Karpas-422 (cell line): ENCODE measurements around the gene PLEKHG2. TPM values are rescaled to one million over a fixed set of nuclear protein-coding genes. Genes with fewer than 3 reads are reported as not detected.
"Not testable (repeated sequence)": the region's sequence is repeated elsewhere in the genome, so short reads cannot be mapped to it uniquely, and the experiment has no call there.

Experiments used
- DNase-seq: peaks from one replicate; pipeline ENCODE4 v3.0.0-alpha.2; 2015
- H2AFZ ChIP-seq: fragments of 200-600 bp; sonication (generic); 2 replicates; pipeline ENCODE4 v1.6.1; 2014; ENCODE audit warnings: antibody characterized with exemption, low read length, mixed read lengths
- H3K27ac ChIP-seq: fragments of 200-600 bp; sonication (generic); 2 replicates; pipeline ENCODE4 v1.5.1; 2014; ENCODE audit warnings: mild to moderate bottlenecking, low read length, moderate library complexity
- H3K27me3 ChIP-seq: fragments of 200-600 bp; sonication (generic); 2 replicates; pipeline ENCODE4 v1.6.1; 2014; ENCODE audit warnings: low read length, mixed read lengths
- H3K36me3 ChIP-seq: fragments of 200-600 bp; sonication (generic); 2 replicates; pipeline ENCODE4 v1.6.1; 2014; ENCODE audit warnings: low read length, mixed read lengths; ENCODE audit not compliant: insufficient read depth
- H3K4me1 ChIP-seq: fragments of 200-600 bp; sonication (generic); 2 replicates; pipeline ENCODE4 v1.6.1; 2014; ENCODE audit warnings: mild to moderate bottlenecking, low read length, mixed read lengths
- H3K4me2 ChIP-seq: fragments of 200-600 bp; sonication (generic); 2 replicates; pipeline ENCODE4 v1.6.1; 2014; ENCODE audit warnings: low read length, low read depth, mild to moderate bottlenecking; ENCODE audit not compliant: poor library complexity, severe bottlenecking
- H3K4me3 ChIP-seq: fragments of 200-600 bp; sonication (generic); 2 replicates; pipeline ENCODE4 v1.5.1; 2014; ENCODE audit warnings: mild to moderate bottlenecking, antibody characterized with exemption, low read length, mixed read lengths
- H3K79me2 ChIP-seq: fragments of 200-600 bp; sonication (generic); 2 replicates; pipeline ENCODE4 v1.6.1; 2014; ENCODE audit warnings: mild to moderate bottlenecking, low read length, mixed read lengths
- H3K9ac ChIP-seq: fragments of 200-600 bp; sonication (generic); 2 replicates; pipeline ENCODE4 v1.6.0; 2014; ENCODE audit warnings: low read length
- H3K9me2 ChIP-seq: fragments of 200-600 bp; sonication (generic), shearing (Covaris generic); replicated peaks from 2 replicates; pipeline ENCODE4 v1.6.0; 2014; ENCODE audit warnings: mild to moderate bottlenecking, low read length, moderate library complexity; ENCODE audit not compliant: insufficient read depth
- H3K9me3 ChIP-seq: fragments of 300-700, 200-600 bp; sonication (generic); 2 replicates; pipeline ENCODE4 v1.6.1; 2014; ENCODE audit warnings: low read length, mixed read lengths
- H4K20me1 ChIP-seq: fragments of 200-600 bp; sonication (generic); 2 replicates; pipeline ENCODE4 v1.6.1; 2014; ENCODE audit warnings: mild to moderate bottlenecking, antibody characterized with exemption, low read length, low read depth; ENCODE audit not compliant: insufficient read depth
- total RNA-seq: library from RNA; depleted of rRNA; stranded (reverse); fragments of >200 nt; shearing (Covaris generic); gene quantifications from 2 replicates; pipeline ENCODE4 v1.2.3, GENCODE V29; 2014; ENCODE audit warnings: low replicate concordance

PLEKHG2 gene
- total RNA-seq, 1 experiment from 2014 or later: 19.0 TPM

DNA sequence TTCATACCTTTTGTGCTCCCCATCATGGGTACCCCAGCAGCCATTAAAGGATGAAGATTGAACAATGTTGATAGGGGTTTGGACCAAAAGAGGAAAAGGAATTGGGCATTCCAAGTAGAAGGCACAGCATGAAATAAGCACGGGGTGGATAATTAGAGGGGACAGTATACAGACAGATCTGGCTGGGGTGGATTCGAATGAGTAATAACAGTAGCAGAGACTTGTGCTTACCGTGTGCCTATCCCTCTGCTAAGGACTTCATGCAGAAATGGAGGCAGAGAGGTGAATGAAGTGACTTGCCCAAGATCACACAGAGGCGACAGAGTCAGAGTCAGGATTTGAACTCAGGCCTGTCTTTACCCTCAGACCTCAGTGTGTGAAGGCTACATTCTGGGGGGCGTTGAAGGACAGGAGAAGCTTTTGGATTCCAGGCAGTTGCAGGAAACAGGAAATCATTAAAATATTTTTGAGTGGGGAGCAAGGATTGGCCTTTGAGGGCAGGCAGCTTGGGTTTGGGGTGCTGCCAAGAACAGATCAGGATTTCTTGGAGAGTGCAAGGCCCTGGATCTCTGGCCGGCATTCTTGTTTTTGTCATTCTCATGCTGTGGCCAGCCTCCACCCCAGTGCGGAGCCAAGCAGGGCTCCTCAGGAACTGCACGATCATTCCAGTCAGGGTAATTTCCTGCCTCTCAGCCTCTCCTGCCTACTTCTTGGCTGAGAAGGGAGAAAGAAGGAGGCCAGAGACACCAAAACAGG is 40.2 kb upstream of the PLEKHG2 start:
- no peak overlapping the region for H3K9ac ChIP-seq
- no peaks in the 10 kb centered on the region for H3K79me2 ChIP-seq
- no peak overlapping the region for H2AFZ ChIP-seq
- H3K9me2 ChIP-seq: no peaks in the 10 kb centered on the region
- H3K4me1 ChIP-seq: no peaks in the 10 kb centered on the region
- H3K4me3 ChIP-seq: no peak overlapping the region
- H3K36me3 ChIP-seq: peaks cover 16% of the 10 kb centered on the region; the same call in 1 of the 2 replicates
- H3K9me3 ChIP-seq: no peaks in the 10 kb centered on the region
- H4K20me1 ChIP-seq: no peaks in the 10 kb centered on the region; the same call in 1 of the 2 replicates
- no peak overlapping the region for H3K27ac ChIP-seq
- DNase-seq: no peak
- no peaks in the 10 kb centered on the region for H3K27me3 ChIP-seq
- no peak overlapping the region for H3K4me2 ChIP-seq

DNA sequence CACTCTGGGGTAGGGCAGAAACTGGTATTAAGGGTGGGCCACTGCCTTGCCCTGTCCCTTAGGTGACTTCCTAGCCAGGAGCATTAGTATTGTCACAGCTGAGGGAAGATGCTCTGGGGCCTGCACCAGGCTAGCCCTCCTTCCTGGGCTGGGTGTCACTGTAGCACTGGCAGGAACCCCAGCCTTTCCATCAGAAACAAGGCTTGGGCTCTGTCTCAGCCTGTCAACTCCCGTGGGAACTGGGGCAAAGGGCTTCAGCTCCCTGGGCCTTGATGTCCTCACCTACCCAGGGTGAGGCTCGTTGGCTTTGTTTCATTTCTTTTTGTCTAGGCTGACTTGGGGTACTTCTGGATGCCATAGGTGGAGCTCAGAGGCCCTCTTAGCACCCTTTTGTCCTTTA is 39.5 kb upstream of the PLEKHG2 start:
- H3K9ac ChIP-seq: no peak overlapping the region
- no peaks in the 10 kb centered on the region for H3K9me2 ChIP-seq
- no peak overlapping the region for H3K4me3 ChIP-seq
- H3K4me1 ChIP-seq: no peaks in the 10 kb centered on the region
- no peak for DNase-seq
- H3K36me3 ChIP-seq: peaks cover 16% of the 10 kb centered on the region; the same call in 1 of the 2 replicates
- H3K79me2 ChIP-seq: no peaks in the 10 kb centered on the region
- H3K9me3 ChIP-seq: no peaks in the 10 kb centered on the region
- no peaks in the 10 kb centered on the region for H3K27me3 ChIP-seq
- H4K20me1 ChIP-seq: no peaks in the 10 kb centered on the region; the same call in 1 of the 2 replicates
- H2AFZ ChIP-seq: no peak overlapping the region
- no peak overlapping the region for H3K4me2 ChIP-seq
- H3K27ac ChIP-seq: no peak overlapping the region

DNA sequence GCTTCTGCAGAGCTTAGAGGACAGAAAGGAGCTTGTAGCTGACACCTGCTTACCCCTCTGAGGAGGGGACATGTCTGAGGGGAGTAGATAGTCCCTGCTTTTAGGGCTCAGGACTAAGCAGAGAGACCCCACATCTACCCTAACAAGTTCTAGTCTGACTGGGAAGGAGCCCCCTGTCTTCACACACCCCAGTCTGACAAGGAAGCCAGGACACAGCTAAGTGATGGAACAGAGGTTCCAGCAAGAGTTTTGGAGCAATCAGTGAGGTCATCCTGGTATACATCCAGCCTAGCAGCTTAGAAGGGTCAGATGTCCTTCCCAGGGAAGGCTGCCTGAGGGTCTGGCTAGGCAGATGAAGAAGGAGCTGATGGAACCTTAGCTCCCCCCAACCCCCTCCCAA is 36.5 kb upstream of the PLEKHG2 start:
- H3K36me3 ChIP-seq: 0 out of 2 replicates have a peak, but pooled peaks cover 8% of the 10 kb centered on the region

DNA sequence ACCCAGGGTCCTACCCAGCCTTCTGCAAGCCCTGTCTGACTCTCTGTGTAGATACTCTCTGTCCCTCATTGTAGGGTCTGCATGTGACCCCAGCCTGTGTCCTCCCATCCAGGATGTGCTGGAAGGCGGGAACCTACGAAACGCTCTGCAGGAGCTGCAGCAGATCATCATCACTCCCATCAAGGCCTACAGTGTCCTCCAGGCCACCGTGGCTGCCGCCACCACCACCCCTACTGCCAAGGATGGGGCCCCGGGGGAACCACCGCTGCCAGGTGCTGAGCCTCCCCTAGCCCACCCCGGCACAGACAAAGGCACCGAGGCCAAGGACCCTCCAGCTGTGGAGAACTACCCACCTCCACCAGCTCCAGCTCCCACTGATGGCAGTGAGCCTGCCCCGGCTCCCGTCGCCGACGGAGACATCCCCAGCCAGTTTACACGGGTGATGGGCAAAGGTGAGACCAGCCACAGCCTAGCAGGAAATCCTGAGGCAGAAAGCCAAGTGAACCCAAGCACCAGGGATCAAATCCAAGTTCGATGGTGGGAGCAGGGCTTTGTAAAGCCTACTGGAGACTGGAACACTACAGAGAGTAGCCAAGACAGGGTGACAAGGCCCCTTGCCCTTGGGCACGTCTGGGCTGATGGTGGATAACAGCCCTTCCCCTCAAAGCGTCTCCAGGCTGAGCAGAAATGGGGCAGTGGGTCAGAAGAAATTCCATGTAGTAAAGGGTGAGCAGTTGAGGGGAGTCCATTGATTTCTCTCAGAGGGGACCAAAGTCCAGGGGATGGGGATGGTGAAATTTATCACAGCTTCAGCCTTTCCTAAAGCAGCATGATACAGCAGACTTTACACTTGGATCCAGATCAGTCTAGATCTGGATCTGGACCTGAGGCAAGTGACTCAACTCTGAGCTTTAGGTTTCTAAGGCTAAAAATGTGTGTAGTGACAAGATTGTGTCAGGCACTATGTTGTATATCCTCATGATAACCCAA is 34.8 kb upstream of the PLEKHG2 start:
- H2AFZ ChIP-seq: no peak overlapping the region
- no peak for DNase-seq
- no peaks in the 10 kb centered on the region for H3K79me2 ChIP-seq
- H3K4me1 ChIP-seq: no peaks in the 10 kb centered on the region
- no peak overlapping the region for H3K9ac ChIP-seq
- H3K27me3 ChIP-seq: no peaks in the 10 kb centered on the region
- no peak overlapping the region for H3K27ac ChIP-seq
- H3K4me3 ChIP-seq: no peak overlapping the region
- H3K36me3 ChIP-seq: 0 out of 2 replicates have a peak, but pooled peaks cover 4% of the 10 kb centered on the region
- H3K9me3 ChIP-seq: no peaks in the 10 kb centered on the region
- H3K9me2 ChIP-seq: no peaks in the 10 kb centered on the region
- no peaks in the 10 kb centered on the region; the same call in 1 of the 2 replicates for H4K20me1 ChIP-seq
- no peak overlapping the region for H3K4me2 ChIP-seq

More for the DNA sequence above, 36.5 kb upstream of the PLEKHG2 start:
- no peaks in the 10 kb centered on the region for H3K9me3 ChIP-seq
- H3K4me3 ChIP-seq: no peak overlapping the region
- no peak for DNase-seq
- no peaks in the 10 kb centered on the region for H3K79me2 ChIP-seq
- H3K4me1 ChIP-seq: no peaks in the 10 kb centered on the region
- H3K9me2 ChIP-seq: no peaks in the 10 kb centered on the region
- H3K27me3 ChIP-seq: no peaks in the 10 kb centered on the region
- no peak overlapping the region for H2AFZ ChIP-seq
- H3K27ac ChIP-seq: no peak overlapping the region
- H4K20me1 ChIP-seq: no peaks in the 10 kb centered on the region; the same call in 1 of the 2 replicates
- H3K4me2 ChIP-seq: no peak overlapping the region
- no peak overlapping the region for H3K9ac ChIP-seq

DNA sequence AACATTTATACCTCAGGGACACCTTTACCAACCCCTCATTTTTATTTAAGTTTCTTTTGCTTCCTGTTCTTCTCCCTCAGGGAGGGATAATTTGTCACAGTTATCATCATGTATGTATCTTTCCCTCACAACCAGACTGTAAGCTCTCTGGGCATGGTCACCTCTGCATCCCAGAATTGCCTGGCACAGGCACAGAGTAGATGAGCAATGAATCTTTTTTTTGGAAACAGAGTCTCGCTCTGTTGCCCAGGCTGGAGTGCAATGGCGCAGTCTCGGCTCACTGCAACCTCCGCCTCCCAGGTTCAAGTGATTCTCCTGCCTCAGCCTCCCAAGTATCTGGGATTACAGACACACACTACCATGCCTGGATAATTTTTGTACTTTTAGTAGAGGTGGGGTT is 33.1 kb upstream of the PLEKHG2 start:
- not testable (repeated sequence) for H3K27me3 ChIP-seq, H3K36me3 ChIP-seq, DNase-seq, H3K4me1 ChIP-seq, H3K79me2 ChIP-seq, H3K9ac ChIP-seq, H3K9me2 ChIP-seq, H3K4me2 ChIP-seq, H2AFZ ChIP-seq, H3K27ac ChIP-seq, H4K20me1 ChIP-seq, H3K9me3 ChIP-seq, H3K4me3 ChIP-seq

DNA sequence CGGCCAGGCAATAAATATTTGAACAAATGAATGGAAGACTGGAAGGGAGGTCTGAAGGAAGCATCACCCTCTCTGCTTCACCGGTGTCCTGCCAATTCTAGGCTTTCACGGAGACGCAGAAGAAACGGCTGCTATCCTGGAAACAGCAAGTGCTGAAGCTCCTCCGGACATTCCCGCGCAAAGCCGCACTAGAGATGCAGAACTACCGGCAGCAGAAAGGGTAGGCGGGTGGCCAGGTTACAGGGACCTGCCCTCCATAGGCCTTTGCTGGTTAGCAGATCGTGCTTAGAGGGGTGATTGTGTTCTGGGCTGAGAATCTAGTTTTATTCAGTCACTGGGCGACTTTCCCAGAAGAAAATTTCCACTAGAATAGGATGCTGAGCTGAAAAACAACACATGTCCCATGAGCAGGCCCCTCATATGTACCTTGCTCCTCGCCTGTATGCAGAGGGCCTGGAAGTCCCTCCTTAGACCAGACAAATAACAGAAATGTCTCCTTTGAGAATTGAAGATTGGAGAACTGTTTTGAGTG is 32.5 kb upstream of the PLEKHG2 start:
- no peak overlapping the region for H3K4me3 ChIP-seq

DNA sequence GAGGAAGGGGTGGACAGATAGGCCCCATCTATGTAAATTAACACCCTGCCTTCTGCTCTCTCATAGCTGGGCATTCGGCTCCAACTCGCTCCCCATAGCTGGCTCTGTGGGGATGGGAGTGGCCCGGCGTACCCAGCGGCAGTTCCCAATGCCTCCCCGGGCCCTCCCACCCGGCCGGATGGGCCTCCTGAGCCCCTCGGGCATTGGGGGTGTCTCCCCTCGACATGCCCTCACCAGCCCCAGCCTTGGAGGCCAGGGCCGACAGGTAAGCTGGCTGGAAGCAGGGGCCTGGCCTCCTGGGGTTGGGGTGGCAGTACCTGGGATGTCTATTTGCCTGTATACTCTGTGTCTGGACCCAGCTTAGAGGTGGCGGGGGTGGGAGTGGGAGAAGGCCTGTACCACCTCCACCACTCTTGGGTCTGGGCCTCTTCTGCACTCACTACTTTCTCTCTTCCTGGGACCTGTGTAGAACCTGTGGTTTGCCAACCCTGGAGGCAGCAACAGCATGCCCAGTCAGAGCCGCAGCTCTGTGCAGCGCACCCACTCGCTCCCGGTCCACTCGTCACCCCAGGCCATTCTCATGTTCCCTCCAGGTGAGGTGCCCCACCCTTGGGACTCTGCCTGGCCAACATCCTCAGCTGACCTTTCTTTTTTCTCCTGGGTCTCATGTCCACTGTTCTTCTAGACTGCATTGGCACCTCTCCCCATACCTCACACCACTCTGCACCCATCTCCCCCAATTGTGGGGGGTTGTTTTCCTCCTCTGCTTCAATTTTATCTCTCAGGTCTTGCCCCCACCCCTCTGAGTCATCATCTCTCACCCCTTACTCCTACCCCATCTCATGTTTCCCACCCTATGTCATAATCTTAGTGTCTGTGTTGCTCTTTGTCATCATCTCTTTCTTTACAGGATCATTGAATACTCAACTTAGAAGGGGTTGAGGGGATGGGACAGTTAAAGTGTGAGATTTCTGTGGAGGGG is 31.7 kb upstream of the PLEKHG2 start:
- H4K20me1 ChIP-seq: no peaks in the 10 kb centered on the region
- no peak overlapping the region for H3K4me3 ChIP-seq
- no peak overlapping the region for H3K27ac ChIP-seq
- no peaks in the 10 kb centered on the region for H3K27me3 ChIP-seq
- no peak for DNase-seq
- H3K79me2 ChIP-seq: no peaks in the 10 kb centered on the region
- no peak overlapping the region for H3K9ac ChIP-seq
- H3K36me3 ChIP-seq: peaks cover 10% of the 10 kb centered on the region
- H3K4me1 ChIP-seq: no peaks in the 10 kb centered on the region
- H3K9me2 ChIP-seq: no peaks in the 10 kb centered on the region
- H2AFZ ChIP-seq: no peak overlapping the region
- H3K4me2 ChIP-seq: no peak overlapping the region
- H3K9me3 ChIP-seq: no peaks in the 10 kb centered on the region

More for the DNA sequence above, 32.5 kb upstream of the PLEKHG2 start:
- Histone ChIP-seq H3K9ac (no peak overlapping the region), H2AFZ (no peak overlapping the region), H3K4me2 (no peak overlapping the region), H3K4me1 (no peaks in the 10 kb centered on the region), H3K27ac (no peak overlapping the region), H3K36me3 (peaks cover 10% of the 10 kb centered on the region), H3K9me2 (no peaks in the 10 kb centered on the region), H3K27me3 (no peaks in the 10 kb centered on the region), H4K20me1 (no peaks in the 10 kb centered on the region; the same call in 1 of the 2 replicates), H3K79me2 (no peaks in the 10 kb centered on the region), H3K9me3 (no peaks in the 10 kb centered on the region)
- no peak for DNase-seq
